GM18858 (cell line): Measurements from ENCODE around the gene WDR88.

Experiments used
- ATAC-seq: cut with Tn5 transposase; IDR thresholded peaks from one replicate; pipeline ENCODE4 v1.9.1; 2021; ENCODE audit not compliant: unreplicated experiment

WDR88 gene, protein sequence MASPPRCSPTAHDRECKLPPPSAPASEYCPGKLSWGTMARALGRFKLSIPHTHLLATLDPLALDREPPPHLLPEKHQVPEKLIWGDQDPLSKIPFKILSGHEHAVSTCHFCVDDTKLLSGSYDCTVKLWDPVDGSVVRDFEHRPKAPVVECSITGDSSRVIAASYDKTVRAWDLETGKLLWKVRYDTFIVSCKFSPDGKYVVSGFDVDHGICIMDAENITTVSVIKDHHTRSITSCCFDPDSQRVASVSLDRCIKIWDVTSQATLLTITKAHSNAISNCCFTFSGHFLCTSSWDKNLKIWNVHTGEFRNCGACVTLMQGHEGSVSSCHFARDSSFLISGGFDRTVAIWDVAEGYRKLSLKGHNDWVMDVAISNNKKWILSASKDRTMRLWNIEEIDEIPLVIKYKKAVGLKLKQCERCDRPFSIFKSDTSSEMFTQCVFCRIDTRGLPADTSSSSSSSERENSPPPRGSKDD

GRCh38 chr19:33132021-33132420 lies at the start of gene WDR88:
Gene WDR88 (plus strand): TSS chr19:33132114. CDS start chr19:33132170, 56 bp downstream.
- ATAC-seq, result no peak

DNA sequence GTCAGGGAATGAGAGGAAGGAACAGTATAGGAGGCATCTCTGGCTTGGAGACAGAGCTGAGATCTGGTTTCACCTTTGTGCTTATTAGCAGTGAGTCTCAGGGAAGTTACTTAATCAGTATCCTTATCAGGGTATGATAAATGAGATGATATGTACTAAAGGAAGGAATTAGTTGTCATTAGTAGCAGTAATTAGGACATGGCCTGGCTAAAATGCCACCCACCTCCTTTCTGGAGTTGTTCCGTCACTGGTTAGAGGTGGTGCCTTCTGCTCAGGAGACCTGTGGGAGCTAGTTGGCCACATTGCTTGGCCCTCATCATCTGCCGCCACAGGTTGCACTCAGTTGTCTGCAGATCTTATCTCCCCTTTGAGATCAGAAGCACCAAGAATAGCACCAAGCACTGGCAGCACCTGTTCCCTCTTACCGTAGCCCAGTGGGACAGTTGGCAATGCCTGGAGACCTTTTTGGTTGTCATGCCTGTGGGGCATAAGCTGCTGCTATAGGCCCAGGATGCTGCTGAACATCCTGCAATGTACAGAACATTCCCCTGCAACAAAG lies 46.3 kb upstream of the WDR88 start:
- ATAC-seq, result no peak

- no peak for ATAC-seq
Observed at GRCh38 chr19:33086955-33087354, 45.0 kb upstream of the WDR88 start.

DNA sequence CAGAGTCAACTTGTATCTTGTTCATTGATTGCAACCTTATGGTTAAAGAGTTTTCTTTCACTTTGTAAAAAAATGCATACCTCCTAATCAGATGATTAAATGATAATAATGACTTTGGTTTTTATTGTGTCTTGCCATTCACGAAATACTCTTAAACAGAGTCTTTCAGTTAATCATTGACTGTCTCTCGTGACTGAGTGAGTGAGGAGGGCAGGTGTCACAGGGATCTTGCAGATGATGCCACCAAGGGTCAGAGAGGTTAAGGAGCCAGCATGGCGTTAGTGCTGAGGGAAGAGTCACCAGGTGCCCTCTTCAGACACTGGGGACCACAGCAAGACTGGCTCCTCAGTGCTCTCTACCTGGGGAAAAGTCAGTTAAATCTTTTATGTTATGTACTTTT lies 42.9 kb upstream of the WDR88 start:
- no peak for ATAC-seq

DNA sequence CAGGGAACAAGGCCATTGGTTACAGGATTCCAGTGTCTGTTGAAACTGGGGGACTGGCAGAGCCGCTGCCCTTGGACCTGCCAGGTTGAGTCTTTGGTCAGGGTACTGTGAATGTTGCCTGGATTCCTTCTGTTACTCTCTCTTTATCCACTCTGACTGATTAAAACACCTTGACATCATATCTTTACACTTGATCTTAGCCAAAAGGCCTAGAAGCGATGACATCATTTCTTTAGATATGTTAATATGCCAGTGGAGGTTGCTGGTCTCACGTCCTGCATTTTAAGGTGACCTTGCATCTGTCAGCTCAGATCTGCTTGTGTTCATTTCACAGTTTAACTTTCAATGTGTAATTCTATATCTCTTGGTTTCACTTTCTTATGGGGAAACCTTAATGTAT lies 41.7 kb upstream of the WDR88 start:
- no peak for ATAC-seq

DNA sequence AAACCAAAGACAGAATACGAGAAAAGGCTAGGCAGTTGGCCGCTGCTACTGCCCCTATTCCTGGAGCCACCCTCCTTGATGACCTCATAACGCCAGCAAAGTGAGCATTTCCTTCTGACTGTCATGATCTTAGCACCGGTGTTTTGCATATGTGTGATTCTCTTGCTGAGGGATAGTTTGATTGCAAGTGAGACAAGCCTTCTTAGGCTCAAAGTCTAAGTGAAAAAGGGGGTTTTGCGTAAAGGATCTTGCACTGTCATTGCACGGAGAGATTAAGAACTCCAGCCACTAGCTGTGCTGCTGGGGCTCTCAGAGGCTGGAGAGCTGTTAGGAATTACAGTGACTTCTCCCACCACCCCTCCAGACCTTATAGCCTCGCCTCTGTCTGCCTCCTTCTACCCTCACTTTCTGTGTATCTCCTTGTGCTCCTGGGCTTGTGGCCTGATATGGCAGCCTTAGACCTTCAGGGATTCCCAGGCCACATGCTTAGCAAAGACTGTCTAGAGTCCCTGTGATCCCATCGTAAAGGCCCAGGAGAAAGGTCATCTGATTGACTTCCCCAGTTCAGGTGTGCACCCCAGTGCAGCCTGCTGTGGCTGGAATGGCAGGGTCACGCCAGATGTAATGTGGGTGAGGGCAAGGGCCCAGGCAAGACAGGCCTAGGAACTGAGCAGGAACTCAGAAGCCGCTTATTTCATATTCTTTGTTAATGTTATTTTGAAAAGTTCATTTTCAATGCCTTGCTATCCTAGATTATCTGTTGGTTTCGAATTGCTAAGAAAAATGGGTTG lies 38.3 kb upstream of the WDR88 start:
- ATAC-seq, result no peak

- ATAC-seq, result no peak
Observed at GRCh38 chr19:33094436-33095067, 37.4 kb upstream of the WDR88 start.

DNA sequence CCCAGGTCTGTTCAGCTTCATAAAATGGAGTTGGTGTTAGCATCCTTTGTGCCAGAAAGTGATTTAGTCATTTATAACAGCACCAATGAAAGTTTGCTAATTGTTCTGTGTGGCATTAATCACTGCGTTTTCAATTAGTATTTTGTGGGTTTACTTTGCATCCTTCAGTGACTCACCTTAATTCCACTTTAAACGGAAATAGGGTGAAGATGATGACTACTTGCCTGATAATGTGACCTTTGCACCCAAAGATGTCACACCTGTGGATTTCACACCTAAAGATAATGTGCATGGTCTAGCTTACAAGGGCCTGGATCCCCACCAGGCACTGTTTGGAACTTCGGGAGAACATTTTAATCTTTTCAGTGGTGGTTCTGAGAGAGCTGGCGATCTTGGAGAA lies 35.9 kb upstream of the WDR88 start:
- ATAC-seq, result no peak

- no peak for ATAC-seq
Observed at GRCh38 chr19:33098055-33098534, 33.8 kb upstream of the WDR88 start.

GRCh38 chr19:33100894-33101644 lies 30.8 kb upstream of the WDR88 start:
- ATAC-seq, result no peak

GRCh38 chr19:33102893-33103292 lies 29.0 kb upstream of the WDR88 start:
- no peak for ATAC-seq

DNA sequence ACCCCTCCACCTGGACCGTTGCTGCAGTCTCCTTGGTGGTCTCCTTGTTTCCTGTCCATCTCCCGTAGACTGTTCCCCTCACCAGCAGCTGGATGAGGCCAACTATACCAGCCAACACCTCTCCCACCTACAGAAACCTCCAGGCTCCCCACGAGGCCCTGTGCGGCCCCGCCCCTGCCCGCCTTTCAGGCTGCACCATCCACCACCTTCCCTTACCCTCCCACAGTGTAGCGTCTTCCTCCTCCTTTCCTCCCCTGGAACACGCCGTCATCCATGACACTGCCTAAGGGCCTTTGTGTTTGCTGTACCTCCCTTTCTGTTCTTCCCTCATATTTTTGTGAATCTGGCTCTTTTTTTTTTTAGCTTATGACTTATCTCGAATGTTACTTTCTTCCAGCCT lies 23.8 kb upstream of the WDR88 start:
- no peak for ATAC-seq

- no peak for ATAC-seq
Observed at GRCh38 chr19:33110137-33110910, 21.6 kb upstream of the WDR88 start.

- ATAC-seq, result no peak
Observed at GRCh38 chr19:33111587-33111986, 20.3 kb upstream of the WDR88 start.

- ATAC-seq, result no peak
Observed at GRCh38 chr19:33114312-33114711, 17.6 kb upstream of the WDR88 start.

- ATAC-seq, result no peak
Observed at GRCh38 chr19:33117501-33117900, 14.4 kb upstream of the WDR88 start.

DNA sequence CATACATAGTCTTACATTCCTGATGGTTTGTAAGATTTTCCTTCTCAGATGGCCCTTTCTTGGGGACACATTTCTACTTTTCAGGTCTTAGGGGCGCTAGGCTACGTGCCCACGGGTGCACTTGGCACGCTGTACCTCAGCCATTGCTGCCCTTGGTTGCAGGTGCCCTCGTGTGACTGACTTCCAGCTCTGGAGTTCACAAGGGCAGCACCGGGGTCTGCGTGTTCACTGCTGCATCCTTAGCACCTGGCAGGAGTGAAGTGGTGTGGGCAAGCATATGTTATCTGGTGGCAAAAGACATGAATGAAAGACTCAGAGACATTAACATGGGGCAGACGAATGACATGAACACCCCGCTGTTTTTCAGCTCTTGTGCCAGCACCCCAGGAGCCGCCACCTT lies 13.3 kb upstream of the WDR88 start:
- no peak for ATAC-seq

- ATAC-seq, result no peak
Observed at GRCh38 chr19:33124207-33125098, 7.5 kb upstream of the WDR88 start.

- ATAC-seq, result no peak
Observed at GRCh38 chr19:33125929-33126388, 6.0 kb upstream of the WDR88 start.
